C4-2B (cell line): Measurements from ENCODE around the gene DNAJC18.

Source experiments
- H3K27ac ChIP-seq: fragments of 450-650 bp; 2 replicates; pipeline ENCODE4 v1.5.1; 2017
- CTCF ChIP-seq: fragments of 450-650 bp; conservative IDR thresholded peaks from 2 replicates; pipeline ENCODE4 v1.5.1; 2017; ENCODE audit warnings: mild to moderate bottlenecking
- ZFX ChIP-seq: fragments of 450-650 bp; IDR thresholded peaks from 2 replicates; pipeline ENCODE4 v1.6.1; 2017

The DNAJC18 gene

GRCh38 chr5:139360384-139360783, 78.9 kb downstream of the DNAJC18 start:
- no peak overlapping the region for H3K27ac ChIP-seq
- TF ChIP-seq ZFX = no peak
- no peak for TF ChIP-seq CTCF
